DLD1 (cell line): ENCODE measurements around the gene NKAIN1.

Experiments used
- in situ Hi-C: cut with HindIII; loops from 2 replicates; pipeline ENCODE4 v1.10.0; 2017; ENCODE audit warnings: low sequenced_read_pairs

NKAIN1 gene

GRCh38 chr1:31234870-31235269 is 4.8 kb downstream of the NKAIN1 start:
- in situ Hi-C loops = no loop called here

- in situ Hi-C loops = no loop called here
Observed at GRCh38 chr1:31234123-31234708, 5.5 kb downstream of the NKAIN1 start.

- in situ Hi-C loops = no loop called here
Observed at GRCh38 chr1:31232689-31233088, 7.0 kb downstream of the NKAIN1 start.

- in situ Hi-C loops = no loop called here
Observed at GRCh38 chr1:31231802-31232201, 7.9 kb downstream of the NKAIN1 start.

DNA sequence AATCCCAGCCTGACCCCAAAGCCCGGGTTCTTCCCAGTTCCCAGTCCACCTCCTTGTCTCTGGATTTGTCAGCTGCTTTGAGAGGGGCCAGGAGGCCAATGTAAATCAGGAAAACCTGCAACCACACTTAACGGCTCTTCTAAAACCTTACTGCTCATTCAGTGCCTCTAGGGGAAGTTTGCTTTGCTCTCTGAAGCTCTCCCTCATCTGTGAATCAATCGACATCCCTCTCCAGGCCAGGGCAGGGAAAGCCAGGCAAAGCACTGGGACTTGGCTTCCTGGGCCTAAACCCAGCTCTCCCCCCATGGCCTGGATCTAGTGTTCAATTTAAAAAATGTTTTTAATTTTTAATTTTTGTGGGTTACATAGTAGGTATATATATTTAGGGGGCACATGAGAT is 9.3 kb downstream of the NKAIN1 start:
- in situ Hi-C loops = no loop called here

GRCh38 chr1:31228986-31229385 is 10.7 kb downstream of the NKAIN1 start:
- in situ Hi-C loops = no loop called here

DNA sequence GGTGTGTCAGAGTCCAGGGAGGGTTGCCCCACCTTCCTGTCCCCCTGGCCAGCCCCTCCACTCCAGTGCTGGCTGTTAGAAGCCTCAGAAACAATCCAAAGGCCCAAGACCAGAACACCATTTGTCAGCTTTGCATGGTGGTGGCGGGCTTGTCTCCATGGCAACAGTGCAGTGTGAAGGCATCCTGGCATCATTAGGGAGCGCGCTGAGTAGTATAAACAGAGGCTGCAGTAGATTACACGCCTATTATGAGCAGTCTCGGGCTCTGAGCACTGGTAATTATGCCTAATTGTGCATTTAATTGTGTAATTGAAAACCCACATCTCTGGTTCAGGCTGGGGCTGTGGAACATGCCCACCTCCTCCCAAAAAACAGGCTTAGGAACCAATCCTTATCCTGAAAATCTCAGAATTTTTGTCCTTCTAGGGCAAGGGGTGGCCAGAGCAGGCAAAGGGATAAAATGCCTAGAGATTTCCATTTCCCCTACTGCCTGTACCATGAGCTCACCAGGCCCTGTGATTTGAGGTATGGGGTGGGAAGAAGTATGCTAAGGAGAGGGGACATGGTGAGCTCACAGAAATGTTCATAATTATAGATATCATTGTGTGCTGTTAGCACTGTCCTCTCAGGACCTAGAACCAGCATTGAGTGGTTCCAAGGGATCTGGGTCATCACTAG is 11.7 kb downstream of the NKAIN1 start:
- in situ Hi-C loops = no loop called here

- in situ Hi-C loops = no loop called here
Observed at GRCh38 chr1:31224068-31224467, 15.6 kb downstream of the NKAIN1 start.

GRCh38 chr1:31222176-31222575 is 17.5 kb downstream of the NKAIN1 start:
- in situ Hi-C loops = no loop called here

- in situ Hi-C loops = no loop called here
Observed at GRCh38 chr1:31221072-31221471, 18.6 kb downstream of the NKAIN1 start.

- in situ Hi-C loops = no loop called here
Observed at GRCh38 chr1:31219489-31219888, 20.2 kb downstream of the NKAIN1 start.

DNA sequence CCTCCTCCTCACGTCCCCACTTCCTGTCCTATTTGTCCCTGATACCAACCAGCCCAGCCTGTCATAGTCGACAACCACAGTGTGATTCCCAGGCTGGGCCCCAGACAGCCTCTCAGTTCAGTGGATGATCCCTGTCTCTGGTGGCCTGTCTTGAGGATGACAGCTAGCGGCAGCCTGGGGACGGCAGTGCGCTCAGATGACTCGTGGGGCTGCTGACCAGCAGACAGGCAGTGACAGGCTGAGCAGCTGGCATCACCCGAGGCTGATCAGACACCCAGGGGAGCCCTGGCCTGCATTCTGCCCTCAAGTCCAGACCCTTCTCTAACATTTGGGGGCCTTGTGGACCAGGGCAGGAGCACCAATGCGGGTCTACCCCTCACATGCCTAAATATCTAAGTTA is 21.0 kb downstream of the NKAIN1 start:
- in situ Hi-C loops = no loop called here

GRCh38 chr1:31216016-31216415 is 23.7 kb downstream of the NKAIN1 start:
- in situ Hi-C loops = no loop called here

GRCh38 chr1:31215065-31215570 is 24.6 kb downstream of the NKAIN1 start:
- in situ Hi-C loops = no loop called here

- in situ Hi-C loops = no loop called here
Observed at GRCh38 chr1:31214316-31215064, 25.2 kb downstream of the NKAIN1 start.

GRCh38 chr1:31208361-31208945 is 31.2 kb downstream of the NKAIN1 start:
- in situ Hi-C loops = no loop called here

GRCh38 chr1:31207569-31207968 is 32.1 kb downstream of the NKAIN1 start:
- in situ Hi-C loops = no loop called here

DNA sequence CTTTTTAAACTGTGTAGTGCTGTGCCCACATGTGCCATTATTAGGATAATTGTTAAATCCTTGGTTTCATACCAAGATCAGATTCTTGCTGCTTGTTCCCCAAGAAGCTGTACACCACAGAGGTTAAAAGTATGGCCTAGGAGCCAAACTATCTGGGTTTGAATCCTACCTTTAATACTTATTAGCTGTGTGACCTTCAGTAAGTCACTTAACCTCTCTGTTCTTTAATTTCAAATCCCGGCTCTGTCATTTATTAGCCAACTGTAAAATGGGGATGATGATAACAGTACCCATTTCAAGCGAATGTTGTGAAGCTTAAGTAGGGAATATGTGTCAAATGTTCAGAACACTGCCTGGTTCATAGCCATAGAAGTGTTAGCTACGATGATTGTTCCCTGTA is 32.6 kb downstream of the NKAIN1 start:
- in situ Hi-C loops = no loop called here

DNA sequence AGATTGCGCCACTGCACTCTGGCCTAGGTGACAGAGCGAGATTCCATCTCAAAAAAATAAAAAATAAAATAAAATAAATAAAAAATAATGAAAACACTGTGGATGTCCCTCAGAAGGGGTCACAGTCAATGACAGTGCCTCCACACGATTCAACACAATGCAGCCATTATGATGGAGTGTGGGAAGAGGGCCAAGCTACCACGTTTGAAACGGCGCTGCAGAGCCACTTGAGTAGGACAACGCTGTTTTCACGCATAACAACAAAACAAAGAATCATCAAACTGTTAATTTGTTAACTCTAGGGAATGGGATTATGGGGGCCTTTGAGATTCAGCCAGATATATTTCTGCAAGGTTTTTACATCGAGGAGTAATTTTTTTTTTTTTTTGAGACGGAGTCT is 36.5 kb downstream of the NKAIN1 start:
- in situ Hi-C loops = no loop called here

DNA sequence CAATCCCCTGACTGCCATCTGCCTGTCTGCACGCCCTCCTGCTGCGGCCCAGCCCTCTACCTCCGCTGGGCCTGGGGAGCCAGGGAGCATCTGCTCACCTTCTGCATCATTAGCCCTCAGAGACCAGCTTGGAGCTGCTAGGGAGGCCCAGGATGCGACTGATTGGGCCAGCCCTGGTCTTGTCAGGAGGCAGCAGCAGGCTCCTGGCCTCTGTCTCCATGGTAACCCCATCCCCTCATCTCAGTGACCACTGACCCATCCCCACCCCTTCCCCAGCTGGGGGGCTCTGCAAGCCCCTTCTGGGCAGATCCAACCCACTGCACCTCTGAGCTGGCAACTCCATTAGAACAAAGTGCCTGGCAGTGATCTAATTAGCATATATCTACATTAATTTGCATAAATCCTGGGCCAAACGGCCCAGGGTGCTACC is 37.7 kb downstream of the NKAIN1 start:
- in situ Hi-C loops = no loop called here

GRCh38 chr1:31199949-31200348 is 39.7 kb downstream of the NKAIN1 start:
- in situ Hi-C loops = loop anchor here (10.0 kb wide), 2 partner anchors 65 to 435 kb away; no protein-coding TSS in a partner anchor
